ENCODE measurements around the gene C2orf69.
"Not testable (repeated sequence)": the region's sequence is repeated elsewhere in the genome, so short reads cannot be mapped to it uniquely, and the experiment has no call there.

Gene C2orf69, protein sequence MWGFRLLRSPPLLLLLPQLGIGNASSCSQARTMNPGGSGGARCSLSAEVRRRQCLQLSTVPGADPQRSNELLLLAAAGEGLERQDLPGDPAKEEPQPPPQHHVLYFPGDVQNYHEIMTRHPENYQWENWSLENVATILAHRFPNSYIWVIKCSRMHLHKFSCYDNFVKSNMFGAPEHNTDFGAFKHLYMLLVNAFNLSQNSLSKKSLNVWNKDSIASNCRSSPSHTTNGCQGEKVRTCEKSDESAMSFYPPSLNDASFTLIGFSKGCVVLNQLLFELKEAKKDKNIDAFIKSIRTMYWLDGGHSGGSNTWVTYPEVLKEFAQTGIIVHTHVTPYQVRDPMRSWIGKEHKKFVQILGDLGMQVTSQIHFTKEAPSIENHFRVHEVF

DNA sequence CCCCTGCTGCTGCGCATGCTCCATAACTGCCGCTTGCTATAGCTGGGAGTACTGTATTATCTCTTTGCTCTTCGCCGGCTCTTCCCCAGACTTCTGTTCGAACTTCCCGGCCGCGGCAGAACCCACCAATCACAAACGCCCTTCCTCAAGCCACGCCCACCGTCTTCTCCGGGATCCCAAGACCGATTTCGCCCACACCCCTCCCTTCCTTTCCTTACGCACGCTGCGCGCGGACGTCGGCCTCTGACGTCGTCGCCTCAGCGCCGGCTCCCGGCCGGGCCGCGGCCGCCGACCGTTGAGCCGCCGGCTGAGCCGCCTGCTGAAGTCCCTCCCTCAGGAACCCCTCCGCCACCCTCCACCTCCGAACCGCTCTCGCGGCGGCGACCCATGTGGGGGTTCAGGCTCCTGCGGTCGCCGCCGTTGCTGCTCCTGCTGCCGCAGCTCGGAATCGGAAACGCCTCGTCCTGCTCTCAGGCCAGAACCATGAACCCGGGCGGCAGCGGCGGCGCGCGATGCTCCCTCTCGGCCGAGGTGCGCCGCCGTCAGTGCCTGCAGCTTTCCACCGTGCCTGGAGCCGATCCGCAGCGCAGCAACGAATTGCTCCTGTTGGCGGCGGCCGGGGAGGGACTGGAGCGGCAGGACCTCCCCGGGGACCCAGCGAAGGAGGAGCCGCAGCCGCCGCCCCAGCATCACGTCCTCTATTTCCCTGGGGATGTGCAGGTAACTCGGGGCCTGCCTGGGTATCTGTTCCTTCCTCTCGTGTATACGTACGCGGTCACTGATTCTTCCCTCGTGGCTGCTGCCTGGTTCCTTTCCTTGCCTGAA is at the start of gene C2orf69:
Gene C2orf69 (plus strand): TSS at position 242 of the 825 bp plus-strand sequence. CDS start 146 bp downstream, at position 388.
- DNase-seq (ENCODE audit: low spot score), result peak; percentile 98

DNA sequence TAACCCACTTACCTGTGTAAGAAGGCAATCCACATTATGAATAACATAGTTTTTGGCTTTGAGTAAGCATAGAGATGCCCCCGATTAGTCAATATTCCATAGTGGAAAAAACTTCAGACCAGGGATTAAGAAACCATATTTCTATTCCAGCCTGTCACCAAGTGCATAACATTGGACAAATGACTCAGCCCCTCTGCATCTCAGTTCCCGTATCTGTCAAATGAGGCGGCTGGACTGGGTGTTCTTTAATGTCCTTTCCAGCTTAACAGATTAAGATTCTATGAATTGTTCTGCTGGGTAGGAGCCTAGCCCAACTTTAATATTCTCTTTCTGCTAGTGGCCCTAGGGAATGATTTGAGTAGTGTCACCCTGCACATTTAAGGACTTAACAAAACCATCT is 48.3 kb upstream of the C2orf69 start:
- no peak for DNase-seq (ENCODE audit: low spot score)

DNA sequence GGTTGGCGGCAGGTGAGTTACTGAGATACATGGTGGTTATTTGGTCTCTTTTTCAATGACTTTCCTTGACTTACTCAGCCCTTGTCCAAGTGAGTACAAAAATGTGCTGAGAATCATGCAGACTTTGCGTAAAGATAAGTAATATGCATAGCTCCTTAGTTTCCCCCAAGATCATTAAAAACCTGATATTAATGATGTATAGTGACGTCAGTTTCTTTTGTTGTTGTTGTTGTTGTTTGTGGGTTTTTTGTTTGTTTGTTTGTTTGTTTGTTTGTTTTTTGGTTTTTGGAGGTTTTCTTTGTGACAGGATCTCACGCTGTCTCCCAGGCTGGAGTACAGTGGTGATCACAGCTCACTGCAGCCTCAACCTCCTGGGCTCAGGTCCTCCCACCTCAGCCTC is 45.2 kb upstream of the C2orf69 start:
- no peak for DNase-seq (ENCODE audit: low spot score)

DNA sequence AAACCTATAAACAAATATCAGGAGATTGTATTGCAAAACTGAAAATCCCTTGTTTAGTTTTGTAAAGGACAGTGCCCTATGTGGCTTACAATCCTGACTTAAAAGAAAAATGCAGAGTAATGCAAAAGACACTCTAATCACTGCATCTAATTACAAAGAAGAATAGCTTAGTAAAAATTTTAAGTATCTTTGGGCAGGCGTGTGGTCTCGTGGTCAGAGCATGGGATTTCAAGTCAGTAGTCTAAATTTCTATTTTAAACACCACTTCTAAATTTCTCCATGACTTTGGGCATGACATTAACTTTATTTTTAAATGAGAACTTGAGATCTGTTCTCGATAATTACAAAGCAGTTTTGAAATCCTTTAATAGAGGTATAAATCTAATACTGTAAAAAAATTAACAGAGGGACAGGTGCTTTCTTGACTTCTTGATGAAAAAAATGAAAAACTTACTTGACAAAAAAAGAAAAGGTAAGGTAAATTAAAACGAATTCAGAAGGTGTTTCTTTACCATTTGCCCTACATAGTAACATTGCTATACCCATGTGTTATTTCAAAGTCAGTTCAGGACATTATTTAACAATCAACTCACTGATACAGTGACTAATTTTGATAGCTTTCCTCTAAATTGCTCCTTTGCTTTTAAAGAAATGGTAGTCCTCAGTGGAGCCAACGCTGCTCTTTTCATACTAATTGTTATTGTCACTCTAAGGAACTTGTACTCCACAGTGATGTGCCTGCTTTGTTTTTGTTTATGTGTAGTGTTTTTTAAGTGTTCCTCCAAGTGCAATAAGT is 42.5 kb upstream of the C2orf69 start:
- no peak for DNase-seq (ENCODE audit: low spot score)

DNA sequence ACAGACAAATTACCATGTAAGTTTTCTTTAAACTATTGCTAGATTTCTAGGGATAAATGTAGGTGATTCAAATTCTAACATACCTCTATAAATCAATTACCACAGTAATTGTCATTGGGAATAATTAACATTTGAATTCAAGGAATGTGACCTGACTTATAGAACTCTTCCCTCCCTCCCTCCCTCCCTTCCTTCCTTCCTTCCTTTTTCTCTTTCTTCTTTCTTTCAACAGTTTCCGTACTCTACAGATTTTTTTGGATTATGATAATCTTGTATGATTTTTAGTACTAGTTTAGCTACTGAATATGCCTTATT is 41.9 kb upstream of the C2orf69 start:
- no peak for DNase-seq (ENCODE audit: low spot score)

DNA sequence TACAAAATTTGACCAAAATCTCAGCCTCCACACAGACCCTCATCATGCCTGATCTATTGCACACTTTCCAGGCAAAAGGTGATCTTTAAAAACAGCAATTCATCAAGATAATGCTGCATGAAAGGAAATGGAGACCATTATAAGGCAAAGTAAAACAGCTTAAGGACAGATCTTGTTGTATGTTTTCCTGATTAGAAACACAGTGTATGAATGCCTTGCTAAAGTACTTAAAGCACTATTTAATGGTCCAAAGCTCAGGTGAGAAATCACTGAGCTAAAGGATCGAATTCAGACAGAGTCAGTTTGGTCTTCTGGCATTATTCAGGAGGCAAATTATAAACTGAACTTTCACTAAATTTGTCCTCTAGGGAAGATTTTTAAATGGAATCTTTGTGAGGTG is 41.4 kb upstream of the C2orf69 start:
- DNase-seq (ENCODE audit: low spot score), result no peak

DNA sequence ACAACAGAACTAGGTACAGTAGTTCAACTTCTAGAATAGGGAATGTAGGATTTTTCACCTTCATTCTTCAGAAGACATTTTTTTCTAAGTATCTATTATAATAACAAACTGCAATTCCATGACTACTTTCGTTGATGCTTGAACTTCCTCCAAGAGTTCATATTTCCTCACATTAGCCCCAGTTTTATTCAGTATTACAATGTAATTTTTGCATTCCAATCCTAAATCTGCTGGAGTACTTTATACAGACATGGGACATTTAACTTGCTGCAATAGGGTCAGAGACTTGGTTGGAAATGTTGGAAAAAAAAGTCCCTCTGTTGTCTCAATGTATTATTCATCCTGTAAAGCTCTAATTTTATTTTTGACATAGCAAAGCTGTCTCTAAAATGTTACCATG is 40.5 kb upstream of the C2orf69 start:
- DNase-seq (ENCODE audit: low spot score), result no peak

DNA sequence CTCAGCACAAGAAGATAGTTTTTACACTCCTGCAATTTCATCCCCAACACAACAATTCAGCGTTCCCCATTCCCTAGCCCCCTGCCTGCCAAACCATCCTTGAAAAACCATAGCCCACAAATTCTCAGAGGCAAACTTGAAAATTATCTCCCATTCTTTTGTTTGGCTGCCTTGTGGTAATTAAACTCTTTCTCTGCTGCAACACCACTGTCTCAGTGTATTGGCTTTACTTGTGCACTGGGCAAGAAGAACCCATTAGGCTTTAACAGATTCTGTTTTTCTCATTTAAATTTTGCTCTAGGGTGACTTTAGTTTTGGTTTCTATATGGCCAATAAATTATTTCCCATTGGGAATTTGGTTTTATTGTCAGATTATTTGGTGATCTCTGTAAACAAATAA is 36.9 kb upstream of the C2orf69 start:
- no peak for DNase-seq (ENCODE audit: low spot score)

DNA sequence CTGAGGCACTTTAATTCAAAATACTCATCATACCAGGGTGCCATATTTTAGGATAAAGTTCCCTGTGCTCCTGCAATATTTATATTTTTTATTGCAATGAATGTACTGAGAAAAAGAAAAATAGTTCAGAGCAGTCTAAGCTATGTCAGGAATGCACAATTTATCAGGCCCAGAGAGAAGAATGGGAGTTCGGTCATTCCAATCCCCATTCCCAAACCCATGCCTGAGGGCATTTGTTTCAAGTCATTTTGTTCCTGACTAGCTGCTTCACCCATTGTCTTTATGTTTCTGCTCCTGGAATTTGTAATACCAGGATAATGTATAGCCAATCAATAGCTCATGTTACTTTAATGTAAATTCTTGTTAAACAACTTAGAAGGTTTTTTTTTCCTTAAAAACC is 35.7 kb upstream of the C2orf69 start:
- peak; percentile 48 for DNase-seq (ENCODE audit: low spot score)

DNA sequence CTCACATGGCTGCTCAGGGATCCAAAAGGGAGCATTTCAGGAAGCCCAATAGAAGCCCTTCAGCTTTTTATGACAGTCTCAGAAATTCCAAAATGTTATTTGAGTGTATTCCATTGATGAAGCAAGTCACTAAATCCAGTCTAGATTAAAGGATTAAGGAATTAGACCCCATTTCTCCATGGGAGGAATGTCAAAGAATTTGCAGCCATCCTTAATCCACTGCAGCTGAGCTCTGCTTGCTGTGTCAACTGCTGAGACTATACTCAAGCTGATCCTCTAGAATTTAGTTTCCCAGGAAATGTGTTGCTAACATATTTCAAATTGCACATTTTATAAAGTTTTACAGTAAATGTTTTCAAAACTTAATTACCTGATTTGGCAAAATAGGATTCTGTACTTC is 28.4 kb upstream of the C2orf69 start:
- no peak for DNase-seq (ENCODE audit: low spot score)

DNA sequence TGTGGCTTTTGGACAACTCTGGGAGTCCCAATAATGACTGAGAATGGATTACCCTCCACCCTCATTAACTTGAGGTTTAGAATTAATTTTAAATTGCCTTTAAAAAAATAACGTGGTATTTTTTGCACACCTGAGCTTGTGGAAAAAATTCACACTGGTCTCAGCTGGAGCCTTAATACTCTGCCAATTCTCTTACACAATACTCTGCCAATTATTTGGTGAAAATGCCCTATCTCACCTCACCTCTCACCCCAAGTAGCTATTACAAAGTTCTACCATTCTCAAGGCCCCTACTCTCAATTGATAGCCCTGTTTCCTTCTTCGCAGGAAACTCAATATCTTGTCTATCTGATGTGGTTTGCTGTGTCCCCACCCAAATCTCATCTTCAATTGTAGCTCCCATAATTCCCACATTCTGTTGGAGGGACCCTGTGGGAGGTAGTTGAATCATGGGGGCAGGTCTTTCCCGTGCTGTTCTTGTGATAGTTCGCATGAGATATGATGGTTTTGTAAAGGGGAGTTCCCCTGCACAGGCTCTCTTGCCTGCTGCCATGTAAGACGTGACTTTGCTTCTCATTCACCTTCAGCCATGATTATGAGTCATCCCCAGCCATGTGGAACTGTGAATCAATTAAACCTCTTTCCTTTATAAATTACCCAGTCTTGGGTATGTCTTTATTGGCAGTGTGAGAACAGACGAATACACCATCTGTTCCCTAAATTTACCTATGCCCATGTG is 27.4 kb upstream of the C2orf69 start:
- no peak for DNase-seq (ENCODE audit: low spot score)

DNA sequence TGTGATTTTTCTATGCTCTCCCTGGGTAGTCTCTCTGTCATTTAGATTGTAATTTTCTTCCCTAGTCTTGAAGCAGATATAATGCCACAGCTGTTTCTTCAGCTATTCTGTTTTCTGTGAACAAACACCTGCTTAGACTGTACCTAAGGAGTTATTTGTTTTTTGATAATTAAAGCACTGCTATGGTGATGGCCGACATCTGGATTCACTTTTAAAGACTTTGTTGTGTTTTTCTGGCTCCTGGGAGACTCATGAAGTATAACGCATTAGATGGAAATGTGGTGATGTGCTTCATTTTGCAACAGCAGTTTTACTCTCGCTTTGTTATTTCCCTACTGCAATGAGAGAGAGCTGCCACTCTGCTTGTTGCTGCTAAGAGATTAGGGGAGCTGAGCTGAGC is 15.7 kb upstream of the C2orf69 start:
- DNase-seq (ENCODE audit: low spot score), result peak; percentile 42

DNA sequence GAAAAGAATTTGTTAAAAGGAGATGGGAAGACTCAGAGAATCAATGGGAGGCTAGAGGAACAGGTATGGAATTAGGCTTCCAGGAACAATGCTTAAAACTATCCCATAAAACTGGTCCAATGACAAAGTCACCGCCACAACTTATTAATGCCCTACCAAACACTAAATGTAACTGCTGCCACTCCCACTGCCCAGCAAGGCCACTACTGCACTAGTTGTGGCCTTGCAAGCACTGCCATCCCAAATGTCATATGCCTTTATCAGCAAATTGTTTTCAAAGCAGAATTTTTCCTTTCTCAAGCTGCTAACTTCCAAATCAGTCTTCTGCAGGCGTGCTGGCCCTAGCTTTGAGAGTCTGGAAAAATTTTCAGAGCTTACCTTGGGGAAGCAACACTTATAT is 14.5 kb upstream of the C2orf69 start:
- DNase-seq (ENCODE audit: low spot score), result no peak

DNA sequence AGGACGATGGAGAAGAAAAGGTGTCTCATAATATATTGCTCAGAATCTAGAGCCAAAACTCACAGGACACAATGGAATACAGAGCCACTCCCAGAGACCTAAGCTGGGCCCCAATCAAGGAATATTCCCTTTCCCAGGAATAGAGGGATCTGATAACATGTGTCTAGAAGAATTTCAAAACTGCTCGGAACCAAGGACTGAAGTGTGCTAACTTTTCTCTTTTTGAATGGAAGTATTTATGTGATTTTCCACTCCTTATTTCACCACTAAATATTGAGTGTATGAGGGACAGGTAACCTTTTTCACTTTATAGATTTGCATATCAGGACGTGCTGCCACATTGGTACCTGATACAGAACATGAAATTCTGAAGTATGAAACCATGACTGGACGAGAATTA is 9.2 kb upstream of the C2orf69 start:
- DNase-seq (ENCODE audit: low spot score), result no peak

DNA sequence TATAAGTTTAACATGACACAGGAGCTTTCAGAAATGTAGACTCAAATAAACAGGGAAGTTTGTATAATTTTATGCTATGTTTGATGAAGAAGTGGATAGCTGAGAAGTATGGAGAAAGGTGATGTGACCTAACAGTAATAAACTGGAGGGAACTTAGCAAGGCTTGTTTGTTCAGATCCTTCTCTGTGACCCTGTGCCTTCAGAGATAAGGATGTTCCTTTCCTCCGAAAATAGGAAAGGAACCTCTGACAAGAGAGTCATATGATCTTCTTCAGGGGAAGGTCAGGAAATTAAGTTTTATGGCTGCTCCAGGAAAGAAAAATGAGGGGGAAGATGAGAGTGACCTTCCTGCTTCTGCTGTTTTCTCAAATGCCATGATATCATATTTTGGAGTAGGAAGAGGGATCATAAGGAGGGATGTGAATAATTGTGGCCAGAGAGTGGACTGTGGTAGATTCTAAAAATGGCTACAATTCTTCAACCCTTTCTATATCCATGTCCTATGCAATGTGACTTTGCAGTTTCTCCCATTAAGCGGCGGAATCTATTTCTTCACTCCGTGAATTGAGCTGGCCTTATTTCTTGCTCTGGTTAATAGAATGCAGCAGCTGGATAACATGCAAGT is 8.5 kb upstream of the C2orf69 start:
- no peak for DNase-seq (ENCODE audit: low spot score)

DNA sequence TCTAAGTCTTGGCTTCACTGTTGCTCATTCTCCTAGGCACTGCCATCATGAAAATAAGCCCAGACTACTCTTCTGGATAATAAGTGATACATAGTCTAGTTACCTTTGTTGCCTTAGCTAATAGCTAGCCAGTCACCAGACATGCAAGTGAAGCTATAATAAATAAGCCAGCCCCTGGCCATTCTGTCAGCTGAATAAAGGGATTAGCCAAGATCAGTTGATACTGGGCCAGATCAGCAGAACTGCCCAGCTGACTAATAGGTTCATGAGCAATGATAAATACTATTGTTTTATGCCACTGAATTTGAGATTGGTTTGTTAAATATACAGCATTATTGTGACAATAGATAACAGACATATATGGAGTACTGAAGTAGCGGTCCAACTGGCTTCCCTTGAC is 8.0 kb upstream of the C2orf69 start:
- no peak for DNase-seq (ENCODE audit: low spot score)

DNA sequence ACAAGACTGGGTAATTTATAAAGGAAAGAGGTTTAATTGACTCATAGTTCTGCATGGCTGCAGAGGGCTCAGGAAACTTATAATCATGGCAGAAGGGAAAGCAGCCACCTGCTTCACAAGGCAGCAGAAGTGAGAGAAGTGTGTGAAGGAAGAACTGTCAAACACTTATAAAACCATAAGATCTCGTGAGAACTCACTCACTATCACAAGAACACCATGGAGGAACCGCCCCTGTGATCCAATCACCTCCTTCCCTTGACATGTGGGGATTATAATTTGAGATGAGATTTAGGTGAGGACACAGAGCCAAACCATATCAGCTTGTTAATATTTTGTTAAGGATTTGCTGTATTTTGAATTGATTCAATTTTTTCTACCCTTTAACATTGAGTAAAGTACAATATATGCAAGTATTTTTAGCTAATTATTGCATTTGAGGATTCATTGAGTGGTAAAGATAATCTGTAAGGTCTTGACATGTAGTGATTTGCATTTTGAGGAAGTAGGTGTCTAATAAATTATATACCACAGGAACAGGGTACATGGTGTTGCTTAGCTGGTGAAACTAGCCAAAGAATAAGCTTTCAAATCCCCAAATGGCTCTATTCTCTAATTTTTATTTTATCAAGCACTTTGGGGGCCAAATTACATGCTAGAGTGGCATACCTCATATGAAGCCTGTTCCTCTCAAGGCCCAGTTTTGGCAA is 3.9 kb upstream of the C2orf69 start:
- DNase-seq (ENCODE audit: low spot score), result no peak

DNA sequence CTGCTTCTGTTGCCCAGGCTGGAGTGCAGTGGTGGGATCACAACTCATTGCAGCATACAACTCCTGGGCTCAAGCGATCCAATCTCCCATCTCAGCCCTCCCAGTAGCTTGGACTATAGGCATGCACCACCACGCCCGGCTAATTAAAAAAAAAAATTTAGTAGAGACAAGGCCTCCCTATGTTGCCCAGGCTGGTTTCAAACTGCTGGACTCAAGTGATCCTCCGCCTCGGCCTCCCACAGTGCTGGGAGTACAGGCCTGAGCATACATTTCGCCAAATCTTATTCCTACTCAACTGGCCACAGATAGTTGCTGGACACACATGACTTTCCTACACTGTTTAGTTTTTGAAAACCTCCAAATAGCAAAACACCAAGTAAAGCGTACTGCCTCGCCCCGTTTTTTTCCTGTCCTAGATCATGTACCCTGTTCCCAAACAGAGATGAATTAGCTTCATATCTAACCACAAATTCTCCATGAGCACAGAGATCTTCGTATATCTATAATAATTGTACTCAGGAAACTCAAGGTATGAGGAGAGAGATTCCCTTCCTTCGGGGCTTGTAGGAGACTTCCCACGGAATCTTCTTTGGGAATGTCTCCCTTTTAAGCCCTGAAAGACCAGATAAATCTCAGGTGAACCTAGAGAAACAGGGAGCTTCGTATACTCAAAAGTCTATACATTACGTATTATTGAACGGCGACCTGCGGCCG is 598 bp upstream of the C2orf69 start:
- DNase-seq (ENCODE audit: low spot score), result no peak

DNA sequence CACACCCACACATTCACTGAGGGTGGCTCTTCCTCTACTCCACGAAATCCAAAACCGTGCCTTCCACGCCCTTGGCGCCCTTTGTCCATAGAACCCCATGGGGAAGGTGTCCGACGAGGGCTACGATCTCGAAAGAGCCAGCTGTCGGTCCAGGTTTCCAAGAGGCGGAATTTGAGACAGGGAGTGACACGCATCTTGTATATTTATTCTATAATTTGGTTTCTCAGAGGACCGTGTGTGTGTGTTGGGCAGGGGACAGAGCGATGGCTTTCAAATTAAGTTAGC is 726 bp downstream of the C2orf69 start:
- no peak for DNase-seq (ENCODE audit: low spot score)

DNA sequence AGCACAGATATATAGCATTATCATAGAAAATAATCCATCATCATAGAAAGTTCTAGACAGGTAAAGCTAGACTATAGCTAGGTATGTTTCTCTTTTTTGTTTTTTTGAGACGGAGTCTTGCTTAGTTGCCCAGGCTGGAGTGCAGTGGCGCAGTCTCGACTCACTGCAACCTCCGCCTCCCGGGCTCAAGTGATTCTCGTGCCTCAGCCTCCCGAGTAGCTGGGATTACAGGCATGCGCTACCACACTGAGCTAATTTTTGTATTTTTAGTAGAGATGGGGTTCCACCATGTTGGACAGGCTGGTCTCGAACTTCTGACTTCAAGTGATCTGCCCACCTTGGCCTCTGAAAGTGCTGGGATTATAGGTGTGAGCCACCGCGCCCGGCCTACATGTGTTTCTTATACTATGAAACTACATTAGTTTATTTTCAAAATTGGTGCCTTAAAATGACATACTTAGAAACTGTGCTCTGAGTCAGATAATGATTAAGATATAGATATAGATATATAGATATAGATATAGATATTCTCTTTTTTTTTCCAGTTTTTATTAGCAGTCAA is 1.5 kb downstream of the C2orf69 start:
- DNase-seq (ENCODE audit: low spot score), result not testable (repeated sequence)
